ENCODE measurements around the gene AQP10.

DNA sequence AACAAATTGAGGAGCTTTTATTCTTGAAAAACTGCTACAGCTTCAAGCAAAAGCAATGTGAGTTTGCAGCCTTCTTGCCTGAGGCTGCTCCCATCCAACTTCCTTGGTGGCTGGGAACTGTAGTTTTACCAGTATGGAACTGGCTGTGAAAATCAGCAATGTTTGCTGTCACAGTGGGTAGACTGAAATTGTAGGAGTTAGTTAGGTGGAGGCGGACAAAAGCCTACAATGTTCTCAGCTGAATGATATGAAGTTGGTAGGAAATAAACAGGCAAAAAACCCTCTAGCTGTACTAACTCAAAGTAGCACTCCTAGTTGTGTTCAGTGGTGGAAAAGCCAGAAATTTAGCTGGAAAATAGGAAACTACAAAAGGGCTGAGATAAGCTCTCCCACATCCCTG lies 30.0 kb upstream of the AQP10 start:
- TF ChIP-seq EZH2 (IDR thresholded peaks at IDR 0.05) (no peak), POLR2AphosphoS5 (IDR thresholded peaks at IDR 0.05; ENCODE audit: borderline replicate concordance, low read depth, low read length) (no peak), FOXP2 (optimal IDR thresholded peaks at IDR 0.05; ENCODE audit: control extremely low read depth, extremely low read length, insufficient read depth) (no peak)

All from SK-N-MC (cell line).